Right lobe of liver (tissue), 4 donors: ENCODE data around the gene CAPZA2.

Experiments
- CTCF ChIP-seq, 4 donors: fragments of 200-600 bp in 3 of 4; fragments of 450-650 bp in 1 of 4; IDR thresholded peaks; one replicate each; pipeline versions ENCODE4 v1.5.1 to v1.8.0; 2016 to 2022; ENCODE audit warnings: antibody characterized with exemption in 4 of 4, mild to moderate bottlenecking in 2 of 4
- POLR2A ChIP-seq: fragments of 450-650 bp; IDR thresholded peaks from one replicate; pipeline ENCODE4 v1.6.1; 2017; ENCODE audit warnings: antibody characterized with exemption, mild to moderate bottlenecking
- donor health status: DM: no; HTN: no; CAD: no.
- donor health status: DM: no; HTN: no; CAD: no.
- donor health status: DM: no; HTN: yes; CAD: no.

GRCh38 chr7:116832692-116833091 lies 29.7 kb upstream of the CAPZA2 start:
- TF ChIP-seq CTCF (IDR thresholded peaks at IDR 0.05), result no peak
- TF ChIP-seq POLR2A, result no peak
